Femur (tissue), 1 donor: ENCODE measurements around the gene PDE9A.
"Not testable (repeated sequence)": the region's sequence is repeated elsewhere in the genome, so short reads cannot be mapped to it uniquely, and the experiment has no call there.

Experiments used
- DNase-seq: peaks from one replicate; pipeline ENCODE4 v3.0.0-alpha.2; 2017

The PDE9A gene

DNA sequence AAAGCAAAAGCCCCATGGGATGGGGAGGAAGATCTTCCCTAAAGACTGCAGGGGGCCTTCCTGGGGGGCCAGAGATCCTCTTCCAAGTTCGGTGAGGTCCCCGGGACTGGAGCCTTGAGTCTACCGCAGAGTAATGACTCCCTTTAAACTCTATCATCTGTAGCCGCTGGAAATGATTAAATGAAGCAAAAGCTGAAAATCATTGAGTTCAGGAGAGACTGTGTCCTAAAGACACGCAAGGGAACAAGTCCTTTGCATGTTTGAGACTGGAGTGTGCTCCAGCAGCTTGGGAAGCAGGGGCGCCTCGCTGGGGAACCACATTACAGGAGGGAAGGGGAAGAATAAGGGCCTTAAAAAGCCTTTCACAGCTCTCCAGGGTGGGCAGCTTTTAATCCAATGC is 155.8 kb downstream of the PDE9A start:
- no peak for DNase-seq

DNA sequence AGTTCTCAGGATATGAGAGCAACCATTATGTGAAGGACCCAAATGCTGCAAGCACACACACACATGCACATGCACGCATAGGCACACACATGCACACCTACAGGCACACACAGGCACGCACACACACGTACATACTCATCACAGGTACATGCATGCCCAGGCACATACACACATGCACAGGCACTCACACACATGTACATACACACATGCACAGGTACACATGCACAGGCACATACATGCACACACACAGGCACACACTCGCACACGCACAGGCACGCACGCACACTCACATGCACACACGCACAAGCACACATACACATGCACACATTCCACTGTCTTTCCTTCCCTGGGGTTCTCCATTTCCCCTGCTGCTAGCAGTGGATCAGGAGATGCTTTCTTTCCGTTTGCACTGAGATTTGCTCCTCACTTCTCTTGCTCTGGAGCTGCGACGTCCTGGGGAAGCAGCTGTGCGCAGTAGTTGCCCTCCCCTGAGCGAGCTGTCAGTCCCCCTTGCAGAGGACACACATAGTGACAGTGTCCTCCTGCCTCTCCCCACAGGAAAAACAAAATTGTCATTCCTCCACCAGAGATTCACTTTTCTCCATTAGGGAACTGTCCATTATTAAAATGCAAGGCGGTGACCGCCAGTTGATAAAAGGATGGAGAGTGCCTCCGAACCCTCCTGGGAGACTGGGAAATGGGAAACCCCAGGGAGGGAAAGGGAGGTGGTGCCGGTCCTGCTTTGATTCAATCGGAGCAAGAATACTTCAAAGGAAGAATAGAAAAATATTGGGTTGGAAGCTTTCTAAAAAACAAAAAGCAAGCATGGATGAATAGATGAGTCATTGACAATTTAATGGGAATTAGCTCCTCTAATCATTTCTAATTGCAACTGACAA is 156.4 kb downstream of the PDE9A start:
- DNase-seq, result no peak

DNA sequence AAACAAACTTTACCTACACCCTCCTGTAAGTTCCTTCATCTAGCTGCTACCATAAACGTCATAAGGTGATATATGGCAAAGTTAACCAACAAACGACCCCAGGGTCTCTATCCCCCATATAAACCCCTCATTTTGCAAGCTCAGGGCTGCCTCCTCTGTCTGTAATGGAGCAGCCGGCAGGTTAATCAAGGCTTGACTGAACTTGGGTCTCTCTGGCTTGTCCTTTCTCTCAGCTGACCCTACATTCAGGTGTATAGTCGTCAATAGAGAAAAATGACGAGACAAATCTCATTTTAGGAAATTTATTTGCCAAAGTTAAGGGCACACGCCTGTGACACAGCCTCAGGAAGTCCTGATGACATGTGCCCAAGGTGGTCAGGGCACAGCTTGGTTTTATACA is 158.5 kb downstream of the PDE9A start:
- DNase-seq, result no peak

DNA sequence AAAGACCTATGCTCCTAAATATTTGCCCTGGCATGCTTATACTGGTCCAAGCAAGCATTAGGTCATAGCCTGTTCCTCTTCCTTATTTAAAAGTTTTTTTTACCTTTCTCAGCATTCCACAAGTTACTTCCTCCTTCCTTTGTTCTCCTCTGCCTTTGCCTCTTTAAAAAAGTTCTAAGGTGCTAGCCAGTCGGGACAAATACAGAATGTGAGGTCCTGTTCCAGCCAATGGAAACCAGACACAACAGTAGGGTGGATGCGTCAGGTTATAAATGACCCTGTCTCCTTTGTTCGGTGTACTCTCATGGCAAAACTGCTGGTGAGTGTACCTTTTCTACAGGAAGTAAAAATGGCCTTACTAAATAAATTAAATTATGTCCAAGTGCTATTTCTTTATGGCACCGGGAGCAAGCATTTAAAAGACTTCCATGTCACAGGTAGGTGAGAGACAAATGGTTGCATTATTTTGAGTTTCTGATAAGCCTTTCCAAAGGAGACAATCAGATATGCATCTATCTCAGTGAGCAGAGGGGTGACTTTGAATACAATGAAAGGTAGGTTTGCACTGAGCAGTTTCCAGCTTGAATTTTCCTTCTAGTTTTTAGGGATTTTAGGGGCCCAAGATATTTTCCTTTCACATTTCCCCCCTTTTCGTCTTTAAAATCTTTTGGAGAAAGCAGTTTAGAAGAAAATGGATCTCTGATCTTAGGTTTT is 159.3 kb downstream of the PDE9A start:
- DNase-seq, result not testable (repeated sequence)

DNA sequence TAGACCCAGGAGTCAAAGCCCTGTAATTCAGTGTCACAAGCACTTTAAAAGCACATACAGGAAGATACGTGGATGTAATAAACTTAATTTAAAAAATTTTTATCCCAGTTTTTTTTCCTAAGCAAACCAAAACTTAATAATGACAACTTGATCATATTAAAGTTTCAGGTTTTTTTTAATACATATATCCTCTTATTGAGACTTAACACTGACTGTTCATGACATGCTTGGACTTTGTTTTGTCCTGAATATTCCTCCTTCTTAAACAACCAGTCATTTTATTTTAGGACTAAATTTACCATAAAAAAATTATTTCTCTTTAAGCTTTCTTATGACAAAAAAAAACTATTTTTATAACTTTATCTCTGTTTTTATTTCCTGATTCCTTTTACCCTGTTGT is 161.8 kb downstream of the PDE9A start:
- DNase-seq, result no peak

DNA sequence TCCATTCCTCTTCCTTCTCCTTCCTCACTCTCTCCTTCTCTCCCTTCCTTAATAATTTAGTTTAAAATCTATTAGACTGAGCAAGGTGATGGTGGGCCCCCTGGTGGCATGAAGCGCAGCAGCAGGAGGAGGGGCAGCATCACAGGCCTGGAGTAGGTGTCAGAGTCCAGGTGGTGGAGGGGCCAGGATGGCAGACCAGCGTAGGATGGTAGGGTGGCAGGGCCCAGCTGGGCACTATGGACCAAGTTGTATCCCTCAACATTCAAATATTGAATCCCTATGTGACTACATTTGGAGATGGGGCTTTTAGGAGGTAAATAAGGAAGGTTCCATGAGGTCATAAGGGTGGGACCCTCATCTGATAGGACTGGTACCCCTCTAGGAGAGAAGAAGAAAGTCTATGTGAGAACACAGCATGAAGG is 164.9 kb downstream of the PDE9A start:
- DNase-seq, result peak; percentile 63

DNA sequence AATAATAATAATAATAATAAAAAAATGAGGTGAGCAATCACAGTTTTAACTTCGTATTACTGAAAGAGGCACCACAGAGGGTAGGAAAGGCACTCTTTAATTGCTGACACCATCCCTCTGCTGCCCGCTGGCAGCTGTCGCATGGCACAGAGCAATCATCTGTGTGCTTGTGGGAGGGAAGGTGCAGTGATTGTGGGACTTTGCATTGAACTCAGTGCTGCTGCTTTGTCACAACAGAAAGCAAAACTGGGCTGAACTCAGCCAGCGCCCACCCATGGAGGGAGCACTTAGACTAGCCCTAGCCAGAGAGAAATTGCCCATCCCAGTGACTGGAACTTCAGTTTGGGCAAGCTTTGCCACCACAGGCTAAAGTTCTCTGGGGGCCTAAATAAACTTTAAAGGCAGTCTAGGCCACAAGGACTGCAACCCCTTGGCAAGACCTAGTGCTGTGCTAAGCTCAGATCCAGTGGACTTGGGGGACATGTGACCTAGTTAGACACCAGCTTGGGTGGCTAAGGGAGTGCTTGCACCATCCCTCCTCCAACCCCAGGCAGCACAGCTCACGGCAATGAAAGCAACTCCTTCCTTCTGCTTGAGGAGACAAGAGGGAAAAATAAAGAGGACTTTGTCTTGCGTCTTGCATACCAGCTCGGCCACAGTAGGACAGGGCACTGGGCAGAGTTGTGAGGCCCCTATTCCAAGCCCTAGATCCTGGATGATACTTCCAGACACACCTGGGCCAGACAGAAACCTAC is 166.6 kb downstream of the PDE9A start:
- no peak for DNase-seq

DNA sequence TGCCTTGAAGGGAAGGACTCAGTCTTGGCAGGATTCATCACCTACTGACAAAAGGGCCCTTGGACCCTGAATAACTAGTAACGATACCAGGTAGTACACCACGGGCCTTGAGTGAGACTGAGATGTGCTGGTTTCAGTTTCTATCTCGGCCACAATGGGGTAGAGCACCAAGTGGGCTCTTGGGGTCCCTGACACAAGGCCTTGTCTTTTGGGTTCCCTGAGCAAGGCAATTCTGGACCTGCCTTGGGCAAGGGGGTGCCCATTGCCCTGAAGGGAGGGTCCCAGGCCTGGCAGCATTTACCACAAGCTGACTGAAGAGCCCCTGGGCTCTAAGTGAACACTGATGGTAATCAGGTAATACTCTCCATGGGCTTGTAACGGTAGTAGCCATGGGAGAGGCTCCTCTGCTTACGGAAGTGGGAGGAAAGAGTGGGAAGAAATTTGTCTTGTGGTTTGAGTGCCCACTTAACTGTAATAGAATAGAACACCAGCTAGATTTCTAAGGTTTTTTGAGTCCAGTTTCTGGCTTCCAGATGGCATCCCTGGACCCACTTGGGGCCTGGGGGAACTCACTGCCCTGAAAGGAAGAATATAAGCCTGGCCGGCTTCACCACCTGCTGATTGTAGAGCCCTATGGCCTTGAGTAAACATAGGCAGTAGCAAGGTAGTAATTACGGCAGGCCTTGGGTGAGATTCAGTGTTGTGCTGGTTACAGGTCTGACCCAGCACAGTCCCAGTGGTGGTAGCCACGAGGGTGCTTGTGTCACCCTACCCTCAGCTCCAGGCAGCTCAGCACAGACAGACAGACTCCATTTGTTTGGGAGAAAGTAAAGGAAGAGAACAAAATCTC is 167.4 kb downstream of the PDE9A start:
- DNase-seq, result no peak
